ENCODE results near the gene XRCC2.

DNA sequence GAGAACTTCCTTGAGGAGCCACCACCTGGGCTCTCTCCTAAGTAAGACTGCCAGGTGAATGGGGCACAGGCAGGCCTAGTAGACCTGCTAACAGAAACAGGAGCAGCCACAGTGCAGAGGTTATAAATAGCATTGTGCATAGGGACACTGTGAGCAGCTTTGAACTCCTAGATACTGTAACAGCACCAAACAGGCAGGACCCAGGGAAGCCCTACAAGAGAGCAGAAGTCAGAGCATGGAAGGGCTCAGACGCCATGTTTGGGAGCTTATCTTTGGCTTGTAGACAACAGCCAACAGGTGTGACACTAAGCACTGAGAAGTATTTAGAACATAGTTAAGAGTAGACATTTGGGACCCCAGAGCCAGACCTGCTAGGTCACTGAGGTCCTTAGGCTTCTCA is 14.5 kb downstream of the XRCC2 start:
- TF ChIP-seq CTCF (IDR thresholded peaks at IDR 0.05) (no peak), POLR2AphosphoS5 (IDR thresholded peaks at IDR 0.05; ENCODE audit: insufficient read depth in 1 of 2, low read depth in 1 of 2) (no peak)
